T-cell (primary cell): ENCODE data around the gene TOP2B. TPM values are rescaled to one million over a fixed set of nuclear protein-coding genes. Genes with fewer than 3 reads are reported as not detected.

Experiments used
- ATAC-seq, 4 experiments: fragments of 200-7000 bp in 3 of 4; fragments of 150-1000 bp in 1 of 4; cut with Tn5 transposase; replicated peaks in 1 of 4; 1 replicate in 3 of 4; 2 replicates in 1 of 4; pipeline ENCODE4 v1.10.0; 2021; ENCODE audit warnings: moderate library complexity in 3 of 4, mild to moderate bottlenecking in 2 of 4, moderate number of reproducible peaks in 1 of 4
- CTCF ChIA-PET, 2 donors: fragments of 300-600 bp; sonication (Branson Sonifier 250); formaldehyde crosslinking; loops; one replicate each; lab custom pipeline; 2022; ENCODE audit warnings: antibody characterized with exemption in 2 of 2; lab: Charles Lee
- POLR2A ChIA-PET, 2 donors: fragments of 300-600 bp; sonication (Branson Sonifier 250); formaldehyde crosslinking; loops; one replicate each; lab custom pipeline; 2022; ENCODE audit warnings: antibody characterized with exemption in 2 of 2; lab: Charles Lee
- DNase-seq, 35 experiments: peaks; one replicate each; pipeline versions ENCODE4 v3.0.0 to v3.0.0-alpha.2; 2013 to 2023
- H3K27ac ChIP-seq: one replicate; pipeline ENCODE4 v1.5.1; 2013; ENCODE audit warnings: low read length
- H3K27me3 ChIP-seq, 2 experiments: replicated peaks in 1 of 2; 1 replicate in 1 of 2; 2 replicates in 1 of 2; pipeline versions ENCODE4 v1.6.1 to v1.7.0; 2013; ENCODE audit warnings: low read length in 1 of 2, mixed read lengths in 1 of 2; ENCODE audit not compliant: control insufficient read depth in 2 of 2, insufficient read depth in 2 of 2; ENCODE audit errors: extremely low read depth in 1 of 2
- H3K36me3 ChIP-seq, 2 donors: 1 replicate in 1 of 2; 2 replicates in 1 of 2; pipeline versions ENCODE4 v1.6.1 to v1.7.0; 2013; ENCODE audit warnings: low read length in 1 of 2; ENCODE audit not compliant: control insufficient read depth in 2 of 2, insufficient read depth in 1 of 2; ENCODE audit errors: extremely low read depth in 1 of 2
- H3K4me1 ChIP-seq, 2 experiments: 1 replicate in 1 of 2; 2 replicates in 1 of 2; pipeline versions ENCODE4 v1.6.1 to v1.7.0; 2013; ENCODE audit warnings: low read length in 2 of 2, mixed read lengths in 1 of 2; ENCODE audit not compliant: insufficient read depth in 2 of 2, control insufficient read depth in 1 of 2; ENCODE audit errors: extremely low read depth in 1 of 2
- H3K4me3 ChIP-seq, 2 donors: 1 replicate in 1 of 2; 2 replicates in 1 of 2; pipeline versions ENCODE4 v1.5.1 to v1.7.0; 2013; ENCODE audit warnings: mild to moderate bottlenecking in 2 of 2, low read length in 1 of 2, moderate library complexity in 1 of 2; ENCODE audit not compliant: control insufficient read depth in 1 of 2; ENCODE audit errors: extremely low read depth in 1 of 2
- H3K9me3 ChIP-seq: 2 replicates; pipeline ENCODE4 v1.7.0; 2013
- H3K27ac Mint-ChIP-seq, 2 donors: one replicate each; pipeline ENCODE4 v1.8.0; 2020 to 2021; ENCODE audit warnings: mild to moderate bottlenecking in 2 of 2, mixed read lengths in 2 of 2
- H3K27me3 Mint-ChIP-seq, 2 donors: one replicate each; pipeline ENCODE4 v1.8.0; 2021 to 2022; ENCODE audit warnings: mixed read lengths in 2 of 2
- H3K36me3 Mint-ChIP-seq: one replicate; pipeline ENCODE4 v1.8.0; 2021; ENCODE audit warnings: mixed read lengths
- H3K4me1 Mint-ChIP-seq, 3 donors: one replicate each; pipeline ENCODE4 v1.8.0; 2020 to 2022; ENCODE audit warnings: mixed read lengths in 3 of 3, mild to moderate bottlenecking in 1 of 3
- H3K4me3 Mint-ChIP-seq, 3 donors: one replicate each; pipeline ENCODE4 v1.8.0; 2020 to 2022; ENCODE audit warnings: mild to moderate bottlenecking in 3 of 3, mixed read lengths in 3 of 3, moderate library complexity in 3 of 3
- H3K9me3 Mint-ChIP-seq, 3 donors: one replicate each; pipeline ENCODE4 v1.8.0; 2020 to 2022; ENCODE audit warnings: mixed read lengths in 3 of 3
- WGBS: methylation state at CpG from one replicate; pipeline ENCODE4 v1.1.5; 2013; ENCODE audit warnings: missing lambda C conversion rate; ENCODE audit not compliant: insufficient coverage; 5-methylcytosine and 5-hydroxymethylcytosine counted together
- total RNA-seq, 35 experiments: library from RNA in 6 of 35; stranded (reverse) in 6 of 35; fragments of 120-200 nt in 1 of 35; gene quantifications; one replicate each; pipeline versions ENCODE4 v1.2.1 to v1.2.4 and lab custom pipeline; 2013 to 2026

Gene TOP2B
- total RNA-seq, 5 donors from 2014 or later (not counting 1 experiment from before 2014, with no cell fraction given), result 121 to 138 (median 130) TPM

DNA sequence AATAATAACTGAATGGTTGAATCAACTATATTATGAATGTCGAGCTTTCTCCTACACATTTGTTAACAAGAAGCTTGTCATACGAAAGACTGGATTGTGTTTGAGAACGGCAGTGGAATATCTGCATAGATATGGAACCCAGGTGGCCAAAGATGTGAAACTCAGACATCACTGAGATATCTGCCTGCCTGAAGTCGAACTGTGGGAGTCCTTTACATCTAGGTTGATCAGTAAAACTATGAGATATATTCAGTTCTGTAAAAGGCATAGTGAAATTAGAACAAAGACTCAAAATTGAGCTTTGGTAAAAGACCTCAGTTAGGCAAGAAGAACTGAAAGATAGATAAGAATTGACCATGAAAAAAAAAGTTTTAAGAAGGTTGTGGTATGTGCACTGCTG lies 41.5 kb upstream of the TOP2B start:
- H3K9me3 Mint-ChIP-seq, result no peaks in the 10 kb centered on the region
- POLR2A ChIA-PET, result interaction anchor here in 1 of 2 donors (0.5 kb wide), 1 partner anchor 58 kb away, joined by 5 read pairs; no protein-coding TSS in a partner anchor
- no peak overlapping the region for H3K27ac Mint-ChIP-seq
- no peak for DNase-seq
- no peak overlapping the region for H3K4me3 Mint-ChIP-seq
- Histone ChIP-seq H3K9me3 (no peaks in the 10 kb centered on the region), H3K4me1 (no peaks in the 10 kb centered on the region), H3K27me3 (peaks cover 0 to 4% of the 10 kb centered on the region in 2 experiments), H3K36me3 (no peaks in the 10 kb centered on the region), H3K27ac (no peak overlapping the region), H3K4me3 (no peak overlapping the region)
- H3K27me3 Mint-ChIP-seq, result peaks cover 17 to 37% of the 10 kb centered on the region in 2 donors
- H3K36me3 Mint-ChIP-seq, result no peaks in the 10 kb centered on the region
- ATAC-seq, result no peak
- CTCF ChIA-PET, result no interaction called here
- no CpG with 5 or more reads among the region's 4 CpGs for WGBS
- H3K4me1 Mint-ChIP-seq, result no peaks in the 10 kb centered on the region

DNA sequence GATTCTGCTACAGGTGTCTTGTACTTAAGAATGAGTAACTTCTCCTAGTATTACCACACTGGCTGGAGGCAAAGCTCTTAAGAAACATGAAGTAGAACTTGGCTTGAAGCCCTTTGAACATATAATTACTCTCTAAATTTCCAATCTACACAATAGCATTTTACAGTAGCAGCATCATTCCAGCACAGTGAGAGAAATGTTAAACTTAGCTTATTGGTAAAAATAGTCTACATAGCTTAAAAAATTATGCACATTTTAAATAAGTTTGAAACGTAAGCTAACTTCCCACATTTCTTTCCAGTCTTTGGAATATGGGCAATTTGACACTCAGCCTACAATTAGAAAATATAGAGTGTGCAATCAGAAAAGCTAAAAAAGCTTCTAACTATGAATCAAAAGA lies 32.8 kb upstream of the TOP2B start:
- Histone ChIP-seq H3K27me3 (no peaks in the 10 kb centered on the region), H3K4me1 (no peaks in the 10 kb centered on the region), H3K36me3 (no peaks in the 10 kb centered on the region), H3K9me3 (no peaks in the 10 kb centered on the region), H3K27ac (no peak overlapping the region), H3K4me3 (no peak overlapping the region)
- no peak for DNase-seq
- H3K9me3 Mint-ChIP-seq, result no peaks in the 10 kb centered on the region
- POLR2A ChIA-PET, result no interaction called here
- peaks cover 3 to 7% of the 10 kb centered on the region in 2 donors for H3K27me3 Mint-ChIP-seq
- no peak overlapping the region for H3K4me3 Mint-ChIP-seq
- H3K27ac Mint-ChIP-seq, result no peak overlapping the region
- WGBS, result no CpG with 5 or more reads among the region's 1 CpG
- no peaks in the 10 kb centered on the region for H3K4me1 Mint-ChIP-seq
- no peaks in the 10 kb centered on the region for H3K36me3 Mint-ChIP-seq
- CTCF ChIA-PET, result no interaction called here
- ATAC-seq, result no peak

DNA sequence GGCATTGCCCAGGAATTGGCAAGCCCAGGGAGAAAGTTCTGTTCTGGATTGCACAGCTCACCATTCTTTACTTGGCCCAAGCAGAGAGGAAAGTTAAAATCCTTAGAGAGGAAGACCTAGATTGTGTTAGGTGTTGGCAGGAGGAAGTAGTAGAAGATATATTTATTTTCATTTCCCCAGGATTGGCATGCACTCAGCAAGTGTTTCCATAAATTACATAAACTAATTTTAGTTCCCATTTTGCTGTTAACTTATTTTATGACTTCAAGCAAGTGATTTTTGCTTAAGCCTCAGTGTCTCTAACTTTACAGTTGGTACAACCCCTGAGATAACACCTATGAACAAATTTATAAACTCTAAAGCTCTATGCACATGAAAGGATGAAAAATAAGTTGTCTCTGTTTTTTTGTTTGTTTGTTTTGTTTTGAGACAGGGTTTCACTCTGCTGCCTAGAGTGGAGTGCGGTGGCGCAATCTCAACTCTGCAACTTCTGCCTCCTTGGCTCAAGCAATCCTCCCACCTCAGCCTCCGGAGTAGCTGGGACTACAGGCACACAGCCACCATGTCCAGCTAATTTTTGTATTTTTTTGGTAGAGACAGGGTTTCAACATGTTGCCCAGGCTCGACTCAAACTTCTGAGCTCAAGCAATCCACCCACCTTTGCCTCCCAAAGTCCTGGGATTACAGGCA lies 31.2 kb upstream of the TOP2B start:
- H3K27ac ChIP-seq, result no peak overlapping the region
- WGBS, result 60% methylated on average over 1 of the region's 4 CpGs
- H3K27me3 ChIP-seq, result no peaks in the 10 kb centered on the region
- no peak for DNase-seq
- Mint-ChIP-seq H3K27ac (no peak overlapping the region), H3K36me3 (no peaks in the 10 kb centered on the region), H3K4me3 (no peak overlapping the region), H3K4me1 (no peaks in the 10 kb centered on the region), H3K27me3 (peaks cover 0 to 11% of the 10 kb centered on the region in 2 donors), H3K9me3 (no peaks in the 10 kb centered on the region)
- no peak for ATAC-seq
- H3K36me3 ChIP-seq, result no peaks in the 10 kb centered on the region
- H3K4me3 ChIP-seq, result no peak overlapping the region
- no peaks in the 10 kb centered on the region for H3K4me1 ChIP-seq
- POLR2A ChIA-PET, result interaction anchor here in 1 of 2 donors (0.7 kb wide), 1 partner anchor 39 kb away, joined by 3 read pairs; no protein-coding TSS in a partner anchor
- CTCF ChIA-PET, result no interaction called here
- no peaks in the 10 kb centered on the region for H3K9me3 ChIP-seq

DNA sequence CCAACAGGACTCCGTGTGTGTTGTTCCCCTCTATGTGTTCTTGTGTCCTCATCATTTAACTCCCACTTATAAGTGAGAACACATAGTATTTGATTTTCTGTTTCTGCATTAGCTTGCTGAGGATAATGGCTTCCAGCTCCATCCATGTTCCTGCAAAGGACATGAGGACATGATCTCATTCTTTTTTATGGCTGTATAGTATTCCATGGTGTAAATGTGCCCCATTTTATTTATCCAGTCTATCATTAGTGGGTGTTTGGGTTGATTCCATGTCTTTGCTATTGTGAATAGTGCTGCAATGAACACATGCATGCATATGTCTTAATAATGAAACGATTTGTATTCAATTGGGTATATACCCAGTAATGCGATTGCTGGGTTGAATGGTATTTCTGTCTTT lies 28.5 kb upstream of the TOP2B start:
- DNase-seq, result no peak
- Mint-ChIP-seq H3K9me3 (no peaks in the 10 kb centered on the region), H3K27me3 (peaks cover 4 to 18% of the 10 kb centered on the region in 2 donors), H3K4me3 (no peak overlapping the region), H3K4me1 (no peaks in the 10 kb centered on the region), H3K27ac (no peak overlapping the region), H3K36me3 (no peaks in the 10 kb centered on the region)
- H3K9me3 ChIP-seq, result no peaks in the 10 kb centered on the region
- H3K36me3 ChIP-seq, result no peaks in the 10 kb centered on the region
- no peaks in the 10 kb centered on the region for H3K4me1 ChIP-seq
- no CpG with 5 or more reads among the region's 3 CpGs for WGBS
- ChIA-PET POLR2A (no interaction called here), CTCF (no interaction called here)
- no peak for ATAC-seq
- H3K27ac ChIP-seq, result no peak overlapping the region
- H3K4me3 ChIP-seq, result no peak overlapping the region
- H3K27me3 ChIP-seq, result no peaks in the 10 kb centered on the region

- ATAC-seq, result no peak
- no peaks in the 10 kb centered on the region for H3K4me1 Mint-ChIP-seq
Measured at GRCh38 chr3:25692341-25692740, 27.6 kb upstream of the TOP2B start.

GRCh38 chr3:25690768-25691533 lies 26.2 kb upstream of the TOP2B start:
- H3K27me3 ChIP-seq, result no peaks in the 10 kb centered on the region
- H3K36me3 ChIP-seq, result no peaks in the 10 kb centered on the region
- Mint-ChIP-seq H3K36me3 (no peaks in the 10 kb centered on the region), H3K4me3 (no peak overlapping the region), H3K9me3 (no peaks in the 10 kb centered on the region), H3K27me3 (peaks cover 4 to 18% of the 10 kb centered on the region in 2 donors), H3K4me1 (no peaks in the 10 kb centered on the region), H3K27ac (no peak overlapping the region)
- no peak overlapping the region for H3K27ac ChIP-seq
- ChIA-PET CTCF (interaction anchor here in 1 of 2 donors (0.5 kb wide), 1 partner anchor 98 kb away, joined by 6 read pairs; no protein-coding TSS in a partner anchor), POLR2A (no interaction called here)
- no peak for DNase-seq
- no peak for ATAC-seq
- WGBS, result 84% methylated on average over 2 of the region's 2 CpGs
- H3K4me3 ChIP-seq, result no peak overlapping the region
- H3K4me1 ChIP-seq, result no peaks in the 10 kb centered on the region
- H3K9me3 ChIP-seq, result no peaks in the 10 kb centered on the region

More at GRCh38 chr3:25692341-25692740, 27.6 kb upstream of the TOP2B start:
- no peak overlapping the region for H3K27ac Mint-ChIP-seq
- no peaks in the 10 kb centered on the region for H3K9me3 Mint-ChIP-seq
- H3K4me3 Mint-ChIP-seq, result no peak overlapping the region
- H3K27me3 Mint-ChIP-seq, result peaks cover 4 to 18% of the 10 kb centered on the region in 2 donors
- ChIA-PET CTCF (no interaction called here), POLR2A (no interaction called here)
- DNase-seq, result no peak
- Histone ChIP-seq H3K36me3 (no peaks in the 10 kb centered on the region), H3K27me3 (no peaks in the 10 kb centered on the region), H3K27ac (no peak overlapping the region), H3K4me1 (no peaks in the 10 kb centered on the region), H3K4me3 (no peak overlapping the region), H3K9me3 (no peaks in the 10 kb centered on the region)
- no peaks in the 10 kb centered on the region for H3K36me3 Mint-ChIP-seq
- whole genome bisulfite sequencing, result no CpG with 5 or more reads among the region's 1 CpG
